Natural killer cell (primary cell): ENCODE data around the gene MDFI. TPM values are rescaled to one million over a fixed set of nuclear protein-coding genes. Genes with fewer than 3 reads are reported as not detected.

ENCODE experiments used
- ATAC-seq, 3 donors: fragments of 150-1000 bp in 2 of 3; fragments of 200-7000 bp in 1 of 3; cut with Tn5 transposase; 1 replicate in 1 of 3; 2 replicates in 2 of 3; pipeline ENCODE4 v1.10.0; 2021; ENCODE audit warnings: mild to moderate bottlenecking in 2 of 3, moderate library complexity in 2 of 3
- DNase-seq, 2 donors: peaks; one replicate each; pipeline versions ENCODE4 v3.0.0 to v3.0.0-alpha.2; 2013 to 2021; ENCODE audit warnings: mixed read lengths in 1 of 2
- H3K27ac ChIP-seq: one replicate; pipeline ENCODE4 v1.5.1; 2013; ENCODE audit warnings: mild to moderate bottlenecking, low read length
- H3K27me3 ChIP-seq: one replicate; pipeline ENCODE4 v1.6.1; 2013; ENCODE audit warnings: low read length; ENCODE audit not compliant: control insufficient read depth, insufficient read depth
- H3K36me3 ChIP-seq: one replicate; pipeline ENCODE4 v1.6.1; 2013; ENCODE audit warnings: low read length; ENCODE audit not compliant: control insufficient read depth, insufficient read depth
- H3K4me1 ChIP-seq: one replicate; pipeline ENCODE4 v1.6.1; 2013; ENCODE audit warnings: low read length; ENCODE audit not compliant: control insufficient read depth, insufficient read depth
- H3K4me3 ChIP-seq: one replicate; pipeline ENCODE4 v1.5.1; 2013; ENCODE audit warnings: low read length
- H3K9me3 ChIP-seq: one replicate; pipeline ENCODE4 v1.6.1; 2013; ENCODE audit warnings: low read length; ENCODE audit not compliant: control insufficient read depth, insufficient read depth
- H3K27ac Mint-ChIP-seq, 2 donors: one replicate each; pipeline ENCODE4 v1.8.0; 2022; ENCODE audit warnings: mild to moderate bottlenecking in 2 of 2, mixed read lengths in 2 of 2, moderate library complexity in 1 of 2
- H3K27me3 Mint-ChIP-seq, 2 donors: one replicate each; pipeline ENCODE4 v1.8.0; 2022; ENCODE audit warnings: low read depth in 2 of 2, mixed read lengths in 2 of 2
- H3K36me3 Mint-ChIP-seq: one replicate; pipeline ENCODE4 v1.8.0; 2022; ENCODE audit warnings: mixed read lengths
- H3K4me1 Mint-ChIP-seq, 2 donors: one replicate each; pipeline ENCODE4 v1.8.0; 2022; ENCODE audit warnings: mixed read lengths in 2 of 2
- H3K4me3 Mint-ChIP-seq: one replicate; pipeline ENCODE4 v1.8.0; 2022; ENCODE audit warnings: mild to moderate bottlenecking, moderate library complexity, mixed read lengths
- H3K9me3 Mint-ChIP-seq, 2 donors: one replicate each; pipeline ENCODE4 v1.8.0; 2022; ENCODE audit warnings: mixed read lengths in 2 of 2
- CTCF ChIP-seq: fragments of 200-600 bp; IDR thresholded peaks from one replicate; pipeline ENCODE4 v1.8.0; 2022; ENCODE audit warnings: antibody characterized with exemption
- WGBS: methylation state at CpG from one replicate; pipeline ENCODE4 v1.1.7; 2013; ENCODE audit warnings: missing lambda C conversion rate; ENCODE audit not compliant: insufficient coverage; 5-methylcytosine and 5-hydroxymethylcytosine counted together
- intact Hi-C: fragments of 100-400 bp; cut with micrococcal nuclease; formaldehyde crosslinking; loops from one replicate; pipeline ENCODE4 v1.14.2; 2022
- total RNA-seq, 4 donors: library from RNA; stranded (reverse); fragments of 120-200 nt in 1 of 4; gene quantifications; one replicate each; pipeline versions ENCODE4 v1.2.3 to v1.2.4, GENCODE V29; 2013 to 2022

MDFI gene
- total RNA-seq, 3 donors from 2014 or later (not counting 1 experiment from before 2014, with no cell fraction given) = not detected

GRCh38 chr6:41679696-41680095, 41.4 kb downstream of the MDFI start:
- no peak overlapping the region for H3K4me3 Mint-ChIP-seq
- no peak for TF ChIP-seq CTCF
- H3K36me3 Mint-ChIP-seq = no peaks in the 10 kb centered on the region
- H3K27me3 ChIP-seq = no peaks in the 10 kb centered on the region
- H3K27ac ChIP-seq = no peak overlapping the region
- H3K4me1 ChIP-seq = peaks cover 23% of the 10 kb centered on the region
- 80% methylated on average over 2 of the region's 9 CpGs for WGBS
- no peak for ATAC-seq
- no peaks in the 10 kb centered on the region for H3K9me3 ChIP-seq
- no peak overlapping the region for H3K4me3 ChIP-seq
- H3K27me3 Mint-ChIP-seq = peaks cover 8 to 16% of the 10 kb centered on the region in 2 donors
- H3K27ac Mint-ChIP-seq = no peak overlapping the region
- no peak for DNase-seq
- H3K9me3 Mint-ChIP-seq = no peaks in the 10 kb centered on the region
- intact Hi-C loops = no loop called here
- H3K4me1 Mint-ChIP-seq = peaks cover 0 to 19% of the 10 kb centered on the region in 2 donors
- peaks cover 4% of the 10 kb centered on the region for H3K36me3 ChIP-seq

- H3K4me1 ChIP-seq = peaks cover 23% of the 10 kb centered on the region
- Mint-ChIP-seq H3K4me1 (peaks cover 0 to 19% of the 10 kb centered on the region in 2 donors), H3K9me3 (no peaks in the 10 kb centered on the region), H3K27me3 (peaks cover 8 to 16% of the 10 kb centered on the region in 2 donors), H3K4me3 (no peak overlapping the region), H3K27ac (no peak overlapping the region), H3K36me3 (no peaks in the 10 kb centered on the region)
- peaks cover 6% of the 10 kb centered on the region for H3K36me3 ChIP-seq
- WGBS = 83% methylated on average over 11 of the region's 11 CpGs
- no peaks in the 10 kb centered on the region for H3K9me3 ChIP-seq
- H3K4me3 ChIP-seq = no peak overlapping the region
- DNase-seq = no peak
- no peak for TF ChIP-seq CTCF
- intact Hi-C loops = no loop called here
- H3K27me3 ChIP-seq = no peaks in the 10 kb centered on the region
- no peak overlapping the region for H3K27ac ChIP-seq
- ATAC-seq = no peak
These were observed 42.1 kb downstream of the MDFI start for GRCh38 chr6:41680182-41680965.

- Histone ChIP-seq H3K9me3 (no peaks in the 10 kb centered on the region), H3K36me3 (peaks cover 17% of the 10 kb centered on the region), H3K4me3 (no peak overlapping the region), H3K27me3 (no peaks in the 10 kb centered on the region), H3K27ac (no peak overlapping the region), H3K4me1 (peaks cover 23% of the 10 kb centered on the region)
- Mint-ChIP-seq H3K27me3 (peaks cover under 1 to 2% of the 10 kb centered on the region in 2 donors), H3K27ac (peak overlapping the region in 1 of 2 donors; percentile 71), H3K4me3 (peak overlapping the region; percentile 38), H3K9me3 (no peaks in the 10 kb centered on the region), H3K36me3 (no peaks in the 10 kb centered on the region), H3K4me1 (peaks cover 0 to 19% of the 10 kb centered on the region in 2 donors)
- DNase-seq (peak; percentile 65 to 80), ATAC-seq (peak; percentile 83 to 87 (median 86))
- WGBS = 7% methylated on average over 8 of the region's 9 CpGs
- intact Hi-C loops = loop anchor here (1.0 to 2.0 kb wide), 3 partner anchors 79 to 375 kb away; no protein-coding TSS in a partner anchor
- peak; percentile 67 for TF ChIP-seq CTCF
These were observed 43.8 kb downstream of the MDFI start for GRCh38 chr6:41682056-41682477.
